ENCODE results near the gene HRH4. TPM values are rescaled to one million over a fixed set of nuclear protein-coding genes. Genes with fewer than 3 reads are reported as not detected.

Gene HRH4
- total RNA-seq, 4 donors from 2014 or later: 0.84 TPM; not detected in 3

DNA sequence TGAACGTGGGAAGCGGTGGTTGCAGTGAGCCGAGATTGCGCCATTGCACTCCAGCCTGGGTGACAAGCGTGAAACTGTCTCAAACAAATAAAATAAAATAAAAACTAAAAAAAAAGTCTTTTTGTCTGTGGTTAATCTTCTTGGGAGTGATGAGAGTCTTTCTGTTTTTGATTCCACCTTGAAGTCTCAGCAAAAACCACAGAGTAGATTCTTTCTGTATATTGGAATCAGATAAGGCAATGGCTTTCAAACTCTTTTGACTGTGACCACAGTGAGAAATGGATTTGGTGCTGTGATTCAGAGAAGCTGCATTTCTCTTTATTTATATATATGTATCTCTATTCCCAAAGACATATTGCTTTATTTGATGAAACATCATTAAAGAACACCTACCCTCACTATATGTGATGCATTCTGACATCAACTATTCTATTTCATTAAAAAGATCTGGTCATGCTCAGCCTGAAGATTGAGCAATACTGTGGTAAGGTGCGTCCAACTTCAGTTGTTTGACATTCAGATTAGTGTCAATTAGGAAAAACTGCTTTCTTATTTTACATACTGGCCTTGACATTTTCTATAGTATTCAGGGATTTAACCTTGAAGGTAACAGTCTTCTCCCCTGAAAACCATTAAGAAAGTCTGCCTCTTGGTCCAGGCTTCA is 15.6 kb downstream of the HRH4 start:
- TF ChIP-seq, protein P1, sequence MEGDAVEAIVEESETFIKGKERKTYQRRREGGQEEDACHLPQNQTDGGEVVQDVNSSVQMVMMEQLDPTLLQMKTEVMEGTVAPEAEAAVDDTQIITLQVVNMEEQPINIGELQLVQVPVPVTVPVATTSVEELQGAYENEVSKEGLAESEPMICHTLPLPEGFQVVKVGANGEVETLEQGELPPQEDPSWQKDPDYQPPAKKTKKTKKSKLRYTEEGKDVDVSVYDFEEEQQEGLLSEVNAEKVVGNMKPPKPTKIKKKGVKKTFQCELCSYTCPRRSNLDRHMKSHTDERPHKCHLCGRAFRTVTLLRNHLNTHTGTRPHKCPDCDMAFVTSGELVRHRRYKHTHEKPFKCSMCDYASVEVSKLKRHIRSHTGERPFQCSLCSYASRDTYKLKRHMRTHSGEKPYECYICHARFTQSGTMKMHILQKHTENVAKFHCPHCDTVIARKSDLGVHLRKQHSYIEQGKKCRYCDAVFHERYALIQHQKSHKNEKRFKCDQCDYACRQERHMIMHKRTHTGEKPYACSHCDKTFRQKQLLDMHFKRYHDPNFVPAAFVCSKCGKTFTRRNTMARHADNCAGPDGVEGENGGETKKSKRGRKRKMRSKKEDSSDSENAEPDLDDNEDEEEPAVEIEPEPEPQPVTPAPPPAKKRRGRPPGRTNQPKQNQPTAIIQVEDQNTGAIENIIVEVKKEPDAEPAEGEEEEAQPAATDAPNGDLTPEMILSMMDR (IDR thresholded peaks at IDR 0.05): no peak

DNA sequence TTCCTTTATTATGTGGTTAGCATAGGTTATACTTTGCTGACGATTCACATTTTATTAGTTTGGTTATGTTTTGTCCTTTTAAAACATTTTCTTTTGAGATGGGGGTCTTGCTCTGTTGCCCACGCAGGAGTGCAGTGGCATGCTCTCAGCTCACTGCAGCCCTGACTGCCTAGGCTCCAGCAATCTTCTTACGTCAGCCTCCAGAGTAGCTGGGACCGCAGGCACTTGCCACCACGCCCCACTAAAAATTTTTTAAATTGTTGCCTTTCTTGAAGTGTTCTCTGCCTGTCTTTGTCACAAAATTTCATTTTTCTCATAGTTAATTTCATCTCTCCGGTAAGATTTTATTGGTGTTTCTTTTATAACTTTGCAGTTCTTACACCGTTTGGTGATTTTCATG is 18.9 kb downstream of the HRH4 start:
- ATAC-seq (ENCODE audit: low FRiP score) (no peak), DNase-seq (ENCODE audit: low spot score) (no peak)
- TF ChIP-seq, protein P1 (IDR thresholded peaks at IDR 0.05): no peak

More for the DNA sequence above, 15.6 kb downstream of the HRH4 start:
- no peak for ATAC-seq (ENCODE audit: low FRiP score)
- no peak for DNase-seq (ENCODE audit: low spot score)

DNA sequence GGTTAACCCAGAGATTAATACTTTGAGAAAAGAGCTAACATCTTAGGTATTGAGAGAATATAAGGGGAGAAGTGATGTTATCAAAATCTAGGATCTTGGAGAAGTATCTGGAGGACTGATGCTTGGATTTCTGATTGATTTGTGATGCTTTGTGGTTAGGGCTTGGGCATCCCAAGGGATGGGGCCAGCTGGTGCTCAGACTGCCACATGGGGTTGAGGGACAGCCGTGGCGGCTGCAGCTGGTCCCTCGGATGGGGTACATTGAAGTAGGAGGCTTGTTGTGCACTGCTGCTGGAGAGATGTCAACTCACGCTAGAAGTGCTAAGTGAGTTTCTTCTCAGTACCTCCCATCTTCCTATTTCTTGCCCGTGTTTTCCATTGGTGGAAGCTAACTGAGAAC is 22.4 kb downstream of the HRH4 start:
- TF ChIP-seq, protein P1 (IDR thresholded peaks at IDR 0.05): no peak
- ATAC-seq (ENCODE audit: low FRiP score): no peak
- DNase-seq (ENCODE audit: low spot score): no peak

DNA sequence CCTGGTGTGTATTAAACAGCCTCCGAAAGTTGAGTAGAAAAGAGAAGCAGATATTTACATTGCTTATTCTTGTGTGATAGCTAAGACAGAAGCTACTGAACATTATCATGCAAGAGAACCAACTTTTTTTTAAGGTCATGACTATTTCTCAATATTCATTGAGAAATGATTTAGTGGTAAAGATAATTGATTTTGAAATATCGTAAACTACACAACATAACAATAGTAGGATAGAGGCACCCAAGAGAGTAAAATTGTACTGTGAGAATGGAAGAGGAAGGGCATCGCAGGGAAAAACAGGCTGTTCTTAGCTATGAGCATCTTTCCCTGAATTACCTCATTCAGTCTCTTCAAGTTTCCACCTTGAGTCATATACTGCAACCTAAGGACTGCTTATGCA is 25.2 kb downstream of the HRH4 start:
- TF ChIP-seq, protein P1 (IDR thresholded peaks at IDR 0.05): no peak

DNA sequence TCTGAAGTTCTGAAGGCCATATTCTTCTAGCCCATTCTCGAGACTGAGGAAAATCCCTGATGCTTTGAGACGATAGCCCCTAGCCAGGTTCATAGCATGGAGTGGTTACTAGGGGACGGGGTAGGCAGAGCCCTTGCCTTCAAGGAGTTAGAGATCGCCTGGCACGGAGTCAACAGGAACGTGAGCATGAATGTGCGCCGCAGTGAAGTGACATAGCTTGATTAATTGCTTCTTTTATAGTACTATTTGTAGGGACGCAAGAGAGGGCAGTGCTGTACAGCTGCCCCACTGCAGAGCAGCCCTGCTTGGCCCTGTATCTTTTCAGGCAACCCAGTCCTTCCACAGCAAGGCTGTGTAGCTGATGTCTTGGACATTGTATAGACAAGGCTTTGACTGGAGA is 26.2 kb downstream of the HRH4 start:
- TF ChIP-seq, protein P1 (IDR thresholded peaks at IDR 0.05): no peak
- no peak for ATAC-seq (ENCODE audit: low FRiP score)

More for the DNA sequence above, 25.2 kb downstream of the HRH4 start:
- DNase-seq (ENCODE audit: low spot score) (no peak), ATAC-seq (ENCODE audit: low FRiP score) (no peak)

DNA sequence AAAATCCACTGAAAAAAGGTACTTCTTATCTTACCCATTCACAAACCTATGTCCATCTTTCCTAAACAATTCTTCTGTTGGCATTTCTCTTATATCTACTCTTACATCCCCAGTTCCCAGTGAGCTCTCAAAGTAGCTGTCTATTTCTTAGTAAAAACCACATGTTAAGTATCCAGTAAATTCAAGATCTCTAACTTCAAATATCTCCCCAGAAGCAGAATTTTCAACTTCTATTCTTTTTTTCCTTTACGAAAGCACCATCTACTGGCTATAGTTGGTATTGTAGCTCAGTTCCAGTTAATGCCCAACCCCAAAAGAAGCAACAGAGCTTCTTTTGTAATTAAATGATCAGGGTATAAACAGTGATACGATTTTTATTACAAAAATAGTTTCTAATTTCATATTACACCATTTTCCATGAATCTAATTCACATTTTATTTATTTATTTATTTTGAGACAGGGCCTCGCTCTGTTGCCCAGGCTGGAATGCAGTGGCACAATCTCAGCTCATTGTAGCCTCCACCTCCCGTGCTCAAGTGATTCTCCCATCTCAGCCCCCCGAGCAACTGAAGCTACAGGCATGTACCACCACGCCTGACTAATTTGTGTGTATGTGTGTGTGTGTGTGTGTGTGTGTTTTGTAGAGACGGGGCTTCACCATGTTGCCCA is 28.5 kb downstream of the HRH4 start:
- ATAC-seq (ENCODE audit: low FRiP score) (no peak), DNase-seq (ENCODE audit: low spot score) (no peak)
- TF ChIP-seq, protein P1 (IDR thresholded peaks at IDR 0.05): no peak

More for the DNA sequence above, 26.2 kb downstream of the HRH4 start:
- no peak for DNase-seq (ENCODE audit: low spot score)

DNA sequence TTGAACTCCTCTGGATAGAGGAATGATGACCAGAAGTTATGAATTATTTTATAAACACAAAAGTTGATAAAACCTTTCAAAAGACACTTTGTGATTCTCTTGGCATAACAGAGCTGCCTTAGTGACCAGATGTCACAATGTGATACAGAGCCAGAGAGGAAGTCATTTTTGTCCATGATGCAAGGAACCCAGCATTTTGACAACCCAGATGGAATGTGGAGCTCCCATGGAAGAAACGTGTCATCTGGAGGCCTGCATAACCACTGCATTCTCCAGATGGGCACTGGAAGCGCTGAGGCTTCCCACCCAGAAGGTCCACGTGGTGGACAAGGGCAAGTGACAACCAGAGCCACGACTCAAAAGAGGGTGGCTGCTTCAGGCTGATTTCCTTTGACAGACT is 30.1 kb downstream of the HRH4 start:
- DNase-seq (ENCODE audit: low spot score) (no peak), ATAC-seq (ENCODE audit: low FRiP score) (no peak)
- TF ChIP-seq, protein P1 (IDR thresholded peaks at IDR 0.05): no peak
